Suprapubic skin (tissue), 3 donors: ENCODE measurements around the gene SLC12A5.

Experiments
- CTCF ChIP-seq, 2 donors: fragments of 200-600 bp in 1 of 2; fragments of 450-650 bp in 1 of 2; sonication (generic) in 1 of 2; IDR thresholded peaks; one replicate each; pipeline ENCODE4 v1.5.1; 2016 to 2019; ENCODE audit warnings: antibody characterized with exemption in 2 of 2, mild to moderate bottlenecking in 1 of 2, moderate library complexity in 1 of 2
- POLR2A ChIP-seq, 2 donors: fragments of 450-650 bp; IDR thresholded peaks; one replicate each; pipeline ENCODE4 v1.6.1; 2017; ENCODE audit warnings: antibody characterized with exemption in 2 of 2, mild to moderate bottlenecking in 2 of 2, moderate library complexity in 2 of 2

GRCh38 chr20:46030284-46031013, 1.4 kb downstream of the SLC12A5 start:
- no peak for TF ChIP-seq CTCF (IDR thresholded peaks at IDR 0.05)
- no peak for TF ChIP-seq POLR2A (IDR thresholded peaks at IDR 0.05)
